T1000 (cell line): ENCODE measurements around the gene TCF7L1.
"Not testable (repeated sequence)": the region's sequence is repeated elsewhere in the genome, so short reads cannot be mapped to it uniquely, and the experiment has no call there.

Experiments used
- DNase-seq: peaks from one replicate; lab custom pipeline; 2025; ENCODE audit warnings: mixed read lengths; lab: John Stamatoyannopoulos, UW

The TCF7L1 gene

GRCh38 chr2:85184990-85185389, 51.8 kb downstream of the TCF7L1 start:
- no peak for DNase-seq

GRCh38 chr2:85185431-85185940, 52.3 kb downstream of the TCF7L1 start:
- no peak for DNase-seq

- DNase-seq, result no peak
These were observed 53.9 kb downstream of the TCF7L1 start for GRCh38 chr2:85187069-85187468.

GRCh38 chr2:85188852-85189251, 55.7 kb downstream of the TCF7L1 start:
- DNase-seq, result no peak

GRCh38 chr2:85189606-85190270, 56.5 kb downstream of the TCF7L1 start:
- no peak for DNase-seq

DNA sequence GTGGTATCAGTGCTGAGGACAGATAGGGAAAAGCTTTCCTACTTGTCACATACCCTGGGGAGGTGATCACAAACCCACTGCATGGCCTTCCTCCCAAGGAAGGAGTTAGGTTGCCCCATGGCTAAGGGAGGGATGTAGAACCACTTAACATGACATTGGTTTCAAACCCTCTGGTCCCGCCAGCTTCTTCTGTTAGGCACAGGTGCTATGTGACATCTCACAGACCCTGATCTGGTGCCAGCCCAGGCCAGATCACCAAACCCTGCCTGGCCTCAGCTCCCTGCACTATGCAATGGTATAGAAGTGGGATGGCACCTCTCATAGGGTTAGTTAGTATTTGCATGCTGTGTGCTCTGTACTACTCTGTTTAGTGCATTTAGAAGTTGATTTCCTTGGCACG, 58.0 kb downstream of the TCF7L1 start:
- DNase-seq, result no peak

DNA sequence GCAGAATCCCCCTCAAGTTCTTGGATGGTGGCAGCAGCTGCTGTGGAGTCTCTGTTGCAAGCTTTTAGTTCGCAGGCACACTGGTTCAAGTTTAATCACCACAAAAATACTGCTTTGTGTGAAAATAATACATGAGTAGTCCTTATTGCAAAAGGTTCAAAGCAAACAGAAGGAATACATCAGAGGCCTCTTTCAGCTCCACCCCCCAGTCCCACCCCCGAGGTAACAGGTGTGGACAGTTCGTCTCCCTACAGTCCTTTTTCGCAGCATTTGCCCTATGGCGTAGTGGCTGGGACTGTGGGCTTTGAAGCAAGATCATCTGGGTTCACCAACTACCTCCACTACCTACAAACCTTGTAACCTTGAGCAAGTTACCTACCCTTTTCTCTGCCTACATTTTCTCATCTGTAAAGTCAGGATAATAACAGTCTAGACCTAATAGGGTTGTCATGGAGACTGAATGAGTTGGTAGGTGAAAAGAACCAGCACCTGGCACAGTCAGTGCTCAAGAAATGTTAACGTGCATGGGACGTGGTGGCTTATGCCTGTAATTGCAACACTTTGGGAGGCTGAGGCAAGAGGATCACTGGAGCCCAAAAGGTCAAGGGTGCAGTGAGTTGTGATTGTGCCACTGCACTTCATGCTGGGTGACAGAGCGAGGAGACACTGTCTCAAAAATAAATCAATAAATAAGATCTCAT, 61.7 kb downstream of the TCF7L1 start:
- no peak for DNase-seq

DNA sequence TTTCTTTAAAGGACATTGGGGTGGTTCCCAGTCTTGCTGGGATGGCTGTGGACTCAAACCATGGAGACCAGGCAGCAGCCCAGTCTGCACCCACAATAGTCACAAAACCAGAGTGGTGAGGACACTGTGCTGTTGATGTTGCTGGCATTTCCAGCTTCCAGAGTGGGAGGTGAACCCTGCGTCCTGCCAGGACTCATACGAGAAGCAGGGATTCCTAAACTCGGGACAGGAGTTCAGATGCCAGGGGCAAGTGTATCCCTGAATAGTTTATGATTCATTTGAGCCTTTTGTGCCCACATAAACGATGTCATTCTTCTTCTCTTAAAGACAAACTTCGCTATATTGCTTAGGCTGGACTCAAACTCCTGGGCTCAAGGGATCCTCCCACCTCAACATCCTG, 62.8 kb downstream of the TCF7L1 start:
- no peak for DNase-seq

DNA sequence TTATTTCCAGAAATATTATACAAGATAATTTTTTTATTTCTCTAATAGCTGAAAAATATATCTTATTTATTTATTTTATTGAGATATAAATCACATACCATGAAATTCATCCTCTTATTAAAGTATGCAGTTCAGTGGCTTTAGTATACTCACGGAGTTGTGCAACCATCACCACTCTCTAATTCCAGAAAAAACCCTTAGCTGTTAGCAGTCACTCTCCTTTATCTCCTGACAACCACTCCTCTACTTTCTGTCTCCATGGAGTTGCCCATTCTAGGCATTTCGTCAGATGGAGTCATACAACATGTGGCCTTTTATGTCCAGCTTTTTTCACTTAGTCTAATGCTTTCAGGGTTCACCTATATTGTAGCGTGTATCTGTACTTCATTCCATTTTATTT, 66.5 kb downstream of the TCF7L1 start:
- DNase-seq, result no peak

DNA sequence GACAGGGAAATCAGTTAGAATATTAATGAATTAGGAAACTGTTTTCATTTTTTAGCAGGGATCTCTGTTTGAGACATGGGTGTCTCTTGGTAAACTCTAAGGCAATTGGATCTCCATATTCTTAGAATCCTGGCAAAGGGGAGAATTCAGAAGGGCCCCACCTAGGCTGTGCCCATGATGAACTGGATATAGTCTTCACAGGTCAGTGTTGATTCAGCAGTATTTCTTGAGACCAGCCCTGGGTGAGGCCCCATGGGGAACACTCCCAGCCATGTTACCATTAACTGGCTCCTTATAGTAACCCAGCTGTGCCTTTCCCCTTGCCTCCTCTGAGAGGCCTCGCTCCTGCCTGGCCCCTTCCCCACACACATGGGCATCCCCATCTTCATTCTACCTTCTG, 76.7 kb downstream of the TCF7L1 start:
- DNase-seq, result no peak

DNA sequence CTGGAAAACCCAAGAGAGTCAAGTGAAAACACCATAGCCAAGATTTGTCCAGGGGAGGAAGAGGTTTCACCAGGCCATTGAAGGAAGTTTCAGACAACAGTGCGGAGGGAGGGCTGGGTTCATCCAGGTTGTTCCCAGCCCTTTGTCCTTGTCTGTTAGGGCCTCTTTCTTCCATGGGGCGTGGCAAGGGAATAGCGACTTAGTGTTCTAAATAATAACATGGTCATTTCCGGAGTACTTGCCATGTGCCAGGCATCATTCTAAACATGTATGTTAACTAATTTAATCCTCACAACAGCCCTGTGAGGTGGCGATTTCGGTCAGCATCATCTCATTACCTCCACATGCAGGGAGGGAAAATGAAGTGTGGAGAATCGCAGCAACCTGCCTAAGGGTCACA, 77.3 kb downstream of the TCF7L1 start:
- no peak for DNase-seq

DNA sequence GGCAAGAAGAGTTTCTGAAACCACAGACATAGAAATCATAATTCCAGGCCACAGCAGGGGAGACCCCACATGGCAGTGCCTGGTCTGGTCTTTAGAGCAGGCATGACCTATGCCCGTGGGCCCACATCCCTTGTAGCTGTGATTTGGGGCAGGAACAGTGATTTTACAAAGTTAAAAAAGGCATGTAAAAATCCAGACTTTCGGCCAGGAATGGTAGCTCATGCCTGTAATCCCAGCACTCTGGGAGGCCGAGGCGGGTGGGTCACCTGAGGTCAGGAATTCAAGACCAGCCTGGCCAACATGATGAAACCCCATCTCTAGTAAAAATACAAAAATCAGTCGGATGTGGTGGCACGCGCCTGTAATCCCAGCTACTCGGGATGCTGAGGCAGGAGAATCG, 78.4 kb downstream of the TCF7L1 start:
- DNase-seq, result not testable (repeated sequence)

- DNase-seq, result no peak
These were observed 79.6 kb downstream of the TCF7L1 start for GRCh38 chr2:85212841-85213240.

GRCh38 chr2:85213404-85213803, 80.2 kb downstream of the TCF7L1 start:
- no peak for DNase-seq

DNA sequence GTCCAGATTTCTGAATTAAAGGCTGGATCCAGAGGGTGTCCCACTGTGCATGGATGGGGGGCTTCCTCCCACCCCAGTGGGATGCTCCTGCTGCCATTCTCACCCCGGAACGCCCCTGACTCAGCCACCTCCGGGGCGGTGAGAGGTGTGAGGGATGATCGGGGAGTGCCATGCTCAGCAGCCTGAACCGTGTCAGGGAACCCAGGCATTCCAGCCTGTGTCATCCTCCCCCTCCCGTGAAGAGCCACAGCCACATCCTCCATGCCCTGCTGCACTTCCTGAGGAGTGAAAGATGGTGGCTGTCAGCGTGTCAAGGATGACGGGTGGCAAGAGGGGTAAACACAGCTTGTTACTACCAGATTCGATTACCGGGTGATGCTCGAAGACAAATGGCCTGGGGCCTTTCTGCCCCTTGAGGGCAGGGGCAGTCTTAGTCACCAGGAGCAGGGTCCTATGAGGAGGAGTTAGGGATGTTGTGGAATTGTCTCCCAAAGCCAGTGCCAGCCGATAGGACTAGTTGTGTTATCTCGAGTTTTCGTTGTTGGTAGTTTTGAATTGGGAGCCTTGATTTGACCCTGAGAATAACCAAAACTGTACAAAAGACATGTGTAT, 80.8 kb downstream of the TCF7L1 start:
- DNase-seq, result no peak

DNA sequence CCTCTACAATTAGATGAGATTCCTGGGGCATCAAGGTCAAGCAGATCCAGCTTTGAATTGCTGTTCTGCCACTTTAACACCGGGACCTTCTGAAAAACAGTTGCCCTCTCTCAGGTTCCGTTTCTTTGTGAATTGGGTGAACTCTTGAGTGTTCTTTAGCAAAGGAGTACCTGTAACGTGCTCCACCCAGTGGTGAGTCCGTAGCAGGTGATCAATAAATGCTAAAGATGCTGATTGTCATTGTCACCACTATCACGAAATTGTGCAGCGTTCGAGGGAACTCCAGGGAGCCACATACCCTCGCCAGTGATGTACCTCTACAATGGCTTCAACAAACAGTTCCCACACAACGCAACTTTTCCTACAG, 81.9 kb downstream of the TCF7L1 start:
- DNase-seq, result no peak

- no peak for DNase-seq
These were observed 82.5 kb downstream of the TCF7L1 start for GRCh38 chr2:85215448-85216401.

DNA sequence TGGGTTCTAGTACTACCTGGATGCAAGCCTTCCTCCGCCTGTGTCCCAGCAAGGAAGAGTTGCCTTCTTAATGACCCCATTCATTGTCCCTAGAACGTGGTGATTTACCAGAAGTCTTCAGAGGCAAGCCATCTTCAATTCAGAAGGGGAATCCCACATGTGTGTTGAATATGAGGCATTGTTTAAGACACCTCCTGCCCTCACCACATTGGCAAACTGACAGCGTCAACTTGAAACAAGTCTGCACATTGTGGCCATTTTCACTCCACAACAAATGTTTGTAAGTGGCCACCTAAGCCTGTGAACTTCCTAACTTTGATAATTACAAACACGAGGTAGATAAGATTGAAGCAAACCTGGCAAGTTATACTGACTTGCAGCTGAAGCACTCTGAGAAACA, 83.7 kb downstream of the TCF7L1 start:
- no peak for DNase-seq

DNA sequence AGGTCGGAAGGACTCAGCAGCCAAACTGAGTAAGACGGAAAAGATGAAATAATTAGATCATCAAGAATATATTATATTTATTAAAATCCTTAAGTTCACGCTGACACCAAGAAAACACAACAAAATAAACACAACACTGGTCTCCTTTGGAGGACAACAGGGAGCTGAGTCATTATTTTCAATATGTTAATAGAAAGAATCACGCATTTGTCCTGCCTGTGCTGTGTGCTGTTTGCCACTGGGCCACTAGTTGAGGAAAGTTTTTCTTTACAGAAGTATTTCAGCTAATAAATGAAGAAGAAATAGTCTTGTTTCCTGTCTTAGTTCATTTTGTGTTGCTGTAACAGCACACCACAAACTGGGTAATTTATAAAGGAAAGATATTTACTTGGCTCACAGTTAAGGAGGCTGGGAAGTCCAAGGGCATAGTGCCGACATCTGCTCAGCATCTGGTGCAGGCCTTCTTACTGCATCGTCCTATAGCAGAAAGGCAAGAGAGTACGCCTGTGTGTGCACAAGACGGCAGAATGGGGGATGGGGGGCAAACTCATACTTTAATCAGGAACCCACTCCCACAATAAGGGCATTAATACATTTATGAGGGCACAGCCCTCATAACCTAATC, 88.0 kb downstream of the TCF7L1 start:
- no peak for DNase-seq

DNA sequence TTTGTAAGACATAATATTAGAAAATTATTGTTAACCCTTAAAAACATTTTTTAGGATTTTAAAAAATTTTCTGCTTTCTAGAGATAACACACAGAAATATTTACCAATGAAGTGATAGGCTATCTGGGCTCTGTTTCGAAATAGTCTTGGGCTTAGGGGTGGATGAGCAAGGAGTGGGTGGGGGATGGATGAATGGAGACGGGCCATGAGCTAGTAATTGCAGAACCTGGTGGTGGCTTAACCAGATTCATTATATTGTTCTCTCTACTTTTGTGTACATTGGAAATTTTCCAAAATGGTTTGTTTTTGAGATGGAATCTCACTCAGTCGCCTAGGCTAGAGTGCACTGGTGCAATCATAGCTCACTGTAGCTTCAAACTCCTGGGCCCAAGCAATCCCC, 89.6 kb downstream of the TCF7L1 start:
- no peak for DNase-seq

GRCh38 chr2:85226783-85227182, 93.6 kb downstream of the TCF7L1 start:
- DNase-seq, result no peak
